HG03575 (cell line): ENCODE results near the gene MRPL21.

Source experiments
- ATAC-seq: cut with Tn5 transposase; IDR thresholded peaks from one replicate; pipeline ENCODE4 v1.9.1; 2021; ENCODE audit not compliant: unreplicated experiment, insufficient number of reproducible peaks, low FRiP score; ENCODE audit errors: extremely low read depth

The MRPL21 gene

DNA sequence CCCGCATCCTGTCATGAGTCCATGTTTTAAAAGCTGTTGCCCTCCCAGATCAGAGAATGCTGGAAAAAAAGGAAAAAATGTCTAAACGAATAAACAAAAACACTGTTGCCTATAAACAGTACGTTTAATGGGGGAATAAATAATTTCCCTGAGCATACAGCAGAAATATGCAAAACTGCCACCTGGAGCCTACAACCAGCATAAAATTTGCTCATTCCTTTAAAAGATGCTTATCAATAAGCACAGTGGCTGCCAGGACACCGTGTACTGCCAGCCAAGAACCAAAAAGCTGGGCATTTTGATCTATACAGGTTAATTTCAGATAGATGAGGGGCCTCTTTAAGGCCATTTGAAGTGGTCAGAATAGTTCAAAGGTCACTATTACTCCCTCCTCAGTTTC lies 56.2 kb downstream of the MRPL21 start:
- no peak for ATAC-seq

DNA sequence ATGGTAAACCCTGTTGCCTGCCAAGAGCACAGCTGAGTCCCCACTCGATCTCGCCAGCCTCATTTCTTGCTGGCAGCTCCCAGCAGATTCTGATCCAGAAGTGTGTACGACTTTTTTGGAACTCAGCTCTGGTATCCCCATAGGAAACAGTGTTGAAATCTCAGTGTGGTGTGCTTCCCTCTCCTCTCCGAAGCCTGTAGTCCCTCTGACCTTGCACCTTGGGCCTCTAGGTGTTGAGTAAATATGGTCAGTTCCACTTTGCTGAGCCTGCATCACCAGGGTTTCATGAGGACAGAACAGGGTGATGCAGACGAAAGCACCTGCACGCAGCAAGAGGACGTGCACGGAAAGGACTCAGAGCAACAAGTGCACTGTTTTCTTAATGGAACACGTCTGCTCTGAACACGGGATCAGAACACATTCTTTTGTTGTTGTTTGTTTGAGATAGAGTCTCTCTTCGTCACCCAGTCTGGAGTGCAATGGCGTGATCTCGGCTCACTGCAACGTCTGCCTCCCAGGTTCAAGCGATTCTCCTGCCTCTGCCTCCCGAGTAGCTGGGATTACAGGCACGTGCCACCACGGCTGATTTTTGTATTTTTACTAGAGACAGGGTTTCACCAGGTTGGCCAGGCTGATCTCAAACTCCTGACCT lies 58.2 kb downstream of the MRPL21 start:
- ATAC-seq = no peak

DNA sequence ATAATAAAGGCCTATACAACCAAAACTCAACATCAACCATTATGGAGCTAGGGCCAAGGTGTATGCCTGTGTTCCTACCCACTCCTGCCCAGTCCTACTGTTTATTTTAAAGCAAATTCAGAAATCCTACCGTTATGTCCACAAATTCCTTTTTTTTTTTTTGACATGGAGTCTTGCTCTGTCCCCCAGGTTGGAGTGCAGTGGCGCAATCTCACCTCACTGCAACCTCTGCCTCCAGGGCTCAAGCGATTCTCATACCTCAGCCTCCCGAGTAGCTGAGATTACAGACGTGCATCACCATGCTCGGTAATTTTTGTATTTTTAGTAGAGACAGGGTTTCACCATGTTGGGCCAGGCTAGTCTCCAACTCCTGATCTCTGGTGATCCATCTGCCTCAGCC lies 58.8 kb downstream of the MRPL21 start:
- ATAC-seq = no peak

DNA sequence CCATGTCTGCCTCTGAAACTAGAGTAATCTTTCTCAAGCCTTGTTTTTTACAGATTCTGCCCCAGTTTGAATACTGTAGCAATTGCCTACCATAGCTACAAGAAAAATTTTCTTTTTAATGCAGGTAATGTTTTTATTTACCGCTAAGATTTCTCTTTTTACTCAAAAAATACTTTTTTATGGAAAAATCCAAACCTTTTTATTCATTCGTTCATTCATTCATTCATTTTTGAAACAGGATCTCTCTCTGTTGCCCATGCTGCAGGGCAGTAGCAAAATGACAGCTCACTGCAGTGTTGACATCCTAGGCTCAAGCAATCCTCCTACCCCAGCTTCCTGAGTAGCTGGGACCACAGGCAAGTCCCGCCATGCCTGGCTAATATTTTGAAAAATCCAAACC lies 59.3 kb downstream of the MRPL21 start:
- ATAC-seq = no peak

DNA sequence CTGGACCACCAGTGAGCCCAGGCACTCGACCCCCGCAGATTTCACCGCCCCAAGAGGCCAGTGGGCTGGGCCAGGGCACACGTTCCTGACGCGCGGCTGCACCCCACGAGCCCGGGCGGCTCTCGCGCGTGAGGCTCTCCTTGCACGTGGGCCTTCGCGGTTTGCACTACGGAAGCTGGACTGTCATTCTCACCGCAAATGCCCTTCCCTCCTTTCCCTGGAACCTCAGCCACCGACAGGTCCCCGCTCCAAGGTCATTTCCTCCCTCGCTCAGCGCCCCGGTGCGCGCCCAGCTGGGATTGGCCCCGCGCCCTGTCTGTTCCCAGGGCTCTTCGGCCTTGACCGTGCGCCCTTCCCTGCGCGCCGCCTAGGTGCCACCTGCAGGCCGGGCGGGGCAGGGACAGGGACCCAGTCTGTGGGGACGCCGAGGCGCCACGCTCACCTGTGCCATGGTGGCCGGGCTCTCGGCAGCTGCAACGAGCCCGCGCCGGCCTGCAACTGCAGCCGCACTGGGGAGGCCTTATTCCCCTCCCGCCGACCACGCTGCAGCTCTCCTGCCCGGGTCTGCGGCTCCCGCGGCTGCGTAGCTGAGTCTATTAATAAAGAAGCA lies 59.8 kb downstream of the MRPL21 start:
- ATAC-seq = no peak

DNA sequence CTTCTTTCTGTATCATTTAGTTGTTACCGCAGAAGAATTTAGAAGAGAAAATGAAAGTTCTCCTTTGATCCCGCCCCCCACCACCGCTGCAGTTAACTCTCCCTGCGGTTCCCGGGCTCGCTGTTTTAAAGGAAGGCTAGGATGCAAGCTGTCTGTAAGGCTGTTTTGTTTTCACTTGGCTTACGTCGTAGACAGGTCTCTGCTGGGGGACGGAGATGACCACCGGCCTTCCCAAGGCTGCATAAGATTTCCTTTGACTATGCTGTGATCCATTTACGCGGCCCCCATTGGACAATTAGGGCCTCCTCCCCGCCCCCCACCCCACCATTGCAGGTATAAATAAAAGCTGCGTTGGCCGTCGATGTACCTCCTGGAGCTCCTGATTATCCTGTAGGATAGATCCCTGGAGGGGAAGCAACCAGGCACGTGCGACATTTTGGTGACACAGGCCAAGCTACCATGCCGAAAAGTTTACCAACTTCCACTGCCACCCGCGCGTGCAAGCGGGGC lies 60.5 kb downstream of the MRPL21 start:
- ATAC-seq = no peak

DNA sequence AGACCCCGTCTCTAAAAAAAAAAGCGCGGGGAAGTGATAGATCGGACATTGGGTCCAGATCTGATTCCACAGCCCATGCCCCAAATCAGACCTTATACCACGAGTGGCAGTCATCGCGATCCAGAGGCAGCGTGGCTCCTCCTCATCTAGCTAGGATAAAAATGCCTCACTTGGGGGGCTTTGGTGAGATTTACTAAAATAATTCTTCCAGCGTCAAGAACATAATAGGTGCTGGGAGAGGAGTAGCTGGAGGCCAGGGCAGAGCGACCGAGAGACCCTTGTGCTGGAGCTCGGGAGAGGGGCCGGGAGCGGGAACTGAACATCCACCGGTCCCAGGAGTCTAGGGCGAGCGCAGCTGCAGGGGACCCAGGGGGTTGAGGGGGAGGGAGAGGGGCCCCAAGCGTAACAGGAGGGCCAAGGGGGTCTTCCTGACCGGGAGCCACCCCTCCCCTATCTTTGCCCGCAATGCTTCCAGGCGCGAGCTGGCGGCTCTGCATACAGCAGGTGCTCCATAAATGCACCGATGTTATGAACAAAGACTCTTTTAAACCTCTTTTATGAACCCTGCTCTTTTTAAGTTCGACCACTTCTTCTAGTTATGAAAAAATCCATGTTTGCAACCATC lies 61.1 kb downstream of the MRPL21 start:
- ATAC-seq = no peak

DNA sequence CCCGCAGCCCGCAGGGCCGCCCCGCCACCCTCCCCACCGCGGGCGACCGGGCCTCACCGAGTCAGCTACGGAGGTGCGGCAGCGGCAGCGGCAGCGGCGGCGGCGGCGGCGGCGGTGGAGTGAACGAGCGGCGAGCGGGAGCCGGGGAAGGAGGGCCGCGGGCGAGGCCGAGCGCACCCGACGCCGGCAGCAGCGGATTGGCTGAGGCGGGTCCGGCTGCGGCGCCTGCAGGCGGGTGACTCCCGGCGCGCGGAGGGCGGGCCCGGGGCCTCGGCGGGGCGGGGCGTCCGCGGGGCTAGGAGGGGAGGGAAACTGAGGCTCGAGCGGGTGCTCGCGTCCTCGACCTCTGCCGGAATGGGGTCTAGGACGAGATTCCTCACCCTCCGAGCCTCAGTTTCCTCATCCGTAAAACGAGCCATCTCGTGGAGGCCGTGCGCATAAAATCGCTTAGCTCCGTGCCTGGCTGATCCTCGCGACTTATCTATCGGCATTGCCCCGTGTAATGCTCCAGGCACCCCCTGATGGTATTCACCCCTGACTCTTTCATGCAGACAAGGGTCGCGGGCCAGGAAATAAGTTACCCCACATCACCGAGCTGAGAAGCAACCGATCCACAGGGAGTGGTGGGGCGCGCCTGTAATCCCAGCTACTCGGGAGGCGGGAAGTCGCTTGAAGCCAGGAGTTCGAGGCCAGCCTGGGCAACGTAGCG lies 61.8 kb downstream of the MRPL21 start, which contains the start of gene CPT1A:
CPT1A (minus strand) TSS at position 199 of the 709 bp plus-strand sequence. CDS start 26,442 bp downstream, outside the sequence.
- no peak for ATAC-seq
